ENCODE measurements around the gene UBE2J2. TPM values are rescaled to one million over a fixed set of nuclear protein-coding genes. Genes with fewer than 3 reads are reported as not detected.

UBE2J2 gene
- total RNA-seq, 4 donors from 2014 or later, result 30.2 to 70.0 (median 60.0) TPM

GRCh38 chr1:1311107-1312104 lies 37.8 kb upstream of the UBE2J2 start:
- WGBS, result 84% methylated on average over 3 of the region's 22 CpGs
- H3K27ac ChIP-seq, result peak overlapping the region; percentile 93

GRCh38 chr1:1310476-1311053 lies 36.9 kb upstream of the UBE2J2 start:
- Histone ChIP-seq H3K4me1 (peaks cover 43% of the 10 kb centered on the region), H3K36me3 (peaks cover 47% of the 10 kb centered on the region), H3K27ac (peak overlapping the region; percentile 93), H3K9me3 (no peaks in the 10 kb centered on the region), H3K27me3 (no peaks in the 10 kb centered on the region), H3K4me3 (peak overlapping the region; percentile 65)
- no peak for TF ChIP-seq CTCF (IDR thresholded peaks at IDR 0.05)
- no peak for TF ChIP-seq EP300 (IDR thresholded peaks at IDR 0.05)
- no peak for TF ChIP-seq POLR2AphosphoS5 (IDR thresholded peaks at IDR 0.05)
- 50% methylated on average over 5 of the region's 21 CpGs for WGBS
- DNase-seq (ENCODE audit: low spot score in 2 of 2), result no peak

More at GRCh38 chr1:1311107-1312104, 37.8 kb upstream of the UBE2J2 start:
- Histone ChIP-seq H3K36me3 (peaks cover 47% of the 10 kb centered on the region), H3K9me3 (no peaks in the 10 kb centered on the region), H3K27me3 (no peaks in the 10 kb centered on the region), H3K4me1 (peaks cover 35% of the 10 kb centered on the region), H3K4me3 (no peak overlapping the region)
- DNase-seq (ENCODE audit: low spot score in 2 of 2), result no peak
- no peak for TF ChIP-seq CTCF (IDR thresholded peaks at IDR 0.05)
- TF ChIP-seq EP300 (IDR thresholded peaks at IDR 0.05), result no peak
- no peak for TF ChIP-seq POLR2A (IDR thresholded peaks at IDR 0.05)

- H3K9me3 ChIP-seq, result no peaks in the 10 kb centered on the region
- WGBS, result no CpG with 5 or more reads among the region's 3 CpGs
- H3K36me3 ChIP-seq, result peaks cover 45% of the 10 kb centered on the region
- DNase-seq (ENCODE audit: low spot score in 2 of 2), result no peak
- TF ChIP-seq EP300 (IDR thresholded peaks at IDR 0.05) (no peak), POLR2A (IDR thresholded peaks at IDR 0.05) (no peak)
- H3K27ac ChIP-seq, result peak overlapping the region; percentile 93
- peak overlapping the region; percentile 65 for H3K4me3 ChIP-seq
- peaks cover 49% of the 10 kb centered on the region for H3K4me1 ChIP-seq
- H3K27me3 ChIP-seq, result no peaks in the 10 kb centered on the region
Measured at GRCh38 chr1:1310109-1310385, 36.4 kb upstream of the UBE2J2 start.

DNA sequence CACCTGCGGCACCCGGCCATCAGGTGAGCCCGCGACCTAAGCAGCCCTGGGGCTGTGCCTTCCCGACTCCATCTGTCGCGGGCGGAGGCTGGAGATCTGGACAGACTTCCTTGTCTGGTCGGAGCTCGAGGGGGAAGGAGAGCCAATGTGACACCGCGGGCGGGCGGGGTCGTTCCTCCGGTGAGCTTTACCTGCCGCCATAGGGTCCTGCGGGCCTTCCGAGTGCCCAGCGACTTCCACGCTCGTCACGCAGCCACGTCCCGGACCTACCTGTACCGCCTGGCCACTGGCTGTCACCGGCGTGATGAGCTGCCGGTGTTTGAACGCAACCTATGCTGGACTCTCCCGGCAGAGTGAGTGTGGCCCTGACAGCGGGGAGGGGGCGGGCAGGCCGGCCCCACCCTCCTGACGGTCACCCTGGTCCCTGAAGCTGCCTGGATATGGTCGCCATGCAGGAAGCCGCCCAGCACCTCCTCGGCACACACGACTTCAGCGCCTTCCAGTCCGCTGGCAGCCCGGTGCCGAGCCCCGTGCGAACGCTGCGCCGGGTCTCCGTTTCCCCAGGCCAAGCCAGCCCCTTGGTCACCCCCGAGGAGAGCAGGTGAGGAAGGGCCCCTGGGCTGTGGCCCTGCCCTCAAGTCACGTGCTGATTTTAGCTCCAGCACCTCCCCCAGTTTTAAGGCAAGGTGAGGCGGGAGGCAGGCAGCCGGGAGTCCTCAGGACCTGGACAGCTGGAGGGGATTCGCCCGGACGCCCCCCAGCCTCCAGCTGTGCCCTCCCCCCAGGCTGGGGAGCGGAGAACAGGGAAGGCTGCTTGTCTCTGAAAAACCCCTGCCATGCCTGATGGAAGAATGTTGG lies 35.8 kb upstream of the UBE2J2 start:
- Histone ChIP-seq H3K9me3 (no peaks in the 10 kb centered on the region), H3K27me3 (no peaks in the 10 kb centered on the region), H3K4me3 (peak overlapping the region; percentile 65), H3K36me3 (peaks cover 39% of the 10 kb centered on the region), H3K4me1 (peaks cover 54% of the 10 kb centered on the region), H3K27ac (peak overlapping the region; percentile 93)
- DNase-seq (ENCODE audit: low spot score in 2 of 2), result no peak
- 58% methylated on average over 18 of the region's 57 CpGs for WGBS
- TF ChIP-seq POLR2A (IDR thresholded peaks at IDR 0.05), result no peak
- TF ChIP-seq POLR2AphosphoS5 (IDR thresholded peaks at IDR 0.05), result peak in 1 of 3 donors; percentile 7
- TF ChIP-seq CTCF (IDR thresholded peaks at IDR 0.05), result no peak
- no peak for TF ChIP-seq EP300 (IDR thresholded peaks at IDR 0.05)

GRCh38 chr1:1308756-1309250 lies 35.1 kb upstream of the UBE2J2 start:
- Histone ChIP-seq H3K27ac (peak overlapping the region; percentile 93), H3K27me3 (no peaks in the 10 kb centered on the region), H3K9me3 (no peaks in the 10 kb centered on the region), H3K36me3 (peaks cover 32% of the 10 kb centered on the region), H3K4me3 (peak overlapping the region; percentile 65), H3K4me1 (peaks cover 61% of the 10 kb centered on the region)
- TF ChIP-seq CTCF (IDR thresholded peaks at IDR 0.05) (no peak), POLR2A (IDR thresholded peaks at IDR 0.05) (no peak), EP300 (IDR thresholded peaks at IDR 0.05) (no peak), POLR2AphosphoS5 (IDR thresholded peaks at IDR 0.05) (no peak)
- DNase-seq (ENCODE audit: low spot score in 2 of 2), result no peak
- 3% methylated on average over 14 of the region's 66 CpGs for WGBS

Data from suprapubic skin (tissue), 4 donors.